H1 (cell line): Measurements from ENCODE around the gene ADAMTS16. TPM values are rescaled to one million over a fixed set of nuclear protein-coding genes. Genes with fewer than 3 reads are reported as not detected.

Source experiments
- CTCF ChIA-PET: fragments of 300-600 bp; sonication (Branson Sonifier 250); formaldehyde crosslinking; loops from one replicate; lab custom pipeline; 2021; ENCODE audit not compliant: partially characterized antibody; lab: Charles Lee
- POLR2A ChIA-PET: fragments of 300-600 bp; sonication (Branson Sonifier 250); formaldehyde crosslinking; loops from one replicate; lab custom pipeline; 2021; ENCODE audit warnings: inconsistent platforms; ENCODE audit not compliant: partially characterized antibody; lab: Charles Lee
- DNase-seq, 2 experiments: peaks; one replicate each; pipeline versions ENCODE4 v3.0.0 to v3.0.0-alpha.2; 2010 to 2022; ENCODE audit warnings: low spot score in 2 of 2, low read depth in 1 of 2, mixed read lengths in 1 of 2
- FAIRE-seq: peaks from 2 replicates; lab custom pipeline; 2011; peaks lifted over from hg19 to GRCh38; lab: Jason Lieb, UNC
- H2AFZ ChIP-seq: 2 replicates; pipeline ENCODE4 v1.8.1; 2012; ENCODE audit warnings: low read length, inconsistent platforms
- H2AK5ac ChIP-seq: 2 replicates; pipeline ENCODE4 v1.6.1; 2013; ENCODE audit warnings: low read depth, low read length
- H2BK120ac ChIP-seq: replicated peaks from 2 replicates; pipeline ENCODE3; 2013; ENCODE audit warnings: low read depth, low read length, inconsistent platforms
- H2BK12ac ChIP-seq: 2 replicates; pipeline ENCODE4 v1.6.1; 2013; ENCODE audit warnings: low read depth, low read length
- H2BK15ac ChIP-seq: 2 replicates; pipeline ENCODE4 v1.6.1; 2013; ENCODE audit warnings: low read length
- H2BK20ac ChIP-seq: 2 replicates; pipeline ENCODE4 v1.6.1; 2013; ENCODE audit warnings: low read length
- H2BK5ac ChIP-seq: 2 replicates; pipeline ENCODE4 v1.6.1; 2013; ENCODE audit warnings: low read depth, low read length
- H3K14ac ChIP-seq: 2 replicates; pipeline ENCODE4 v1.6.1; 2013; ENCODE audit warnings: inconsistent platforms; ENCODE audit not compliant: insufficient read length
- H3K18ac ChIP-seq: 2 replicates; pipeline ENCODE4 v1.6.1; 2013; ENCODE audit warnings: low read length; ENCODE audit errors: extremely low read depth
- H3K23ac ChIP-seq: 2 replicates; pipeline ENCODE4 v1.6.1; 2013; ENCODE audit warnings: inconsistent platforms; ENCODE audit not compliant: insufficient read length
- H3K23me2 ChIP-seq: 2 replicates; pipeline ENCODE4 v1.6.1; 2013; ENCODE audit warnings: low read depth, low read length
- H3K27ac ChIP-seq: 2 replicates; pipeline ENCODE4 v1.6.1; 2011; ENCODE audit warnings: low read depth, low read length, inconsistent platforms
- H3K27me3 ChIP-seq, 4 experiments: replicated peaks in 1 of 4; 1 replicate in 1 of 4; 2 replicates in 3 of 4; pipeline versions ENCODE4 v1.6.1 to v1.8.1; 2011 to 2013; ENCODE audit warnings: low read length in 3 of 4, mild to moderate bottlenecking in 3 of 4, inconsistent platforms in 2 of 4, mixed read lengths in 2 of 4, moderate library complexity in 1 of 4; ENCODE audit not compliant: control insufficient read depth in 3 of 4, insufficient read depth in 3 of 4; ENCODE audit errors: extremely low read depth in 1 of 4
- H3K36me3 ChIP-seq, 4 experiments: 2 replicates each; pipeline versions ENCODE4 v1.6.1 to v1.8.1; 2011 to 2013; ENCODE audit warnings: mild to moderate bottlenecking in 4 of 4, low read length in 3 of 4, moderate library complexity in 2 of 4, control low read depth in 1 of 4, inconsistent platforms in 1 of 4; ENCODE audit not compliant: insufficient read depth in 4 of 4, control insufficient read depth in 2 of 4
- H3K4ac ChIP-seq: replicated peaks from 2 replicates; pipeline ENCODE3; 2013; ENCODE audit warnings: low read length, low read depth, mixed read lengths, inconsistent platforms; ENCODE audit not compliant: insufficient read length
- H3K4me1 ChIP-seq, 4 experiments: replicated peaks in 1 of 4; 1 replicate in 1 of 4; 2 replicates in 3 of 4; pipeline versions ENCODE4 v1.6.1 to v1.8.1; 2011 to 2013; ENCODE audit warnings: low read length in 3 of 4, inconsistent platforms in 2 of 4, mixed read lengths in 1 of 4; ENCODE audit not compliant: insufficient read depth in 4 of 4, control insufficient read depth in 3 of 4
- H3K4me2 ChIP-seq, 2 experiments: 2 replicates each; pipeline versions ENCODE4 v1.6.1 to v1.8.1; 2011 to 2013; ENCODE audit warnings: low read depth in 2 of 2, low read length in 2 of 2, control low read depth in 1 of 2, inconsistent platforms in 1 of 2, mild to moderate bottlenecking in 1 of 2; ENCODE audit not compliant: insufficient read depth in 1 of 2
- H3K4me3 ChIP-seq, 4 experiments: fragments of 200-600, 300-600 bp in 1 of 4; sonication (generic), shearing (Covaris generic), sonication (Bioruptor Twin) in 1 of 4; 2 replicates each; pipeline versions ENCODE4 v1.5.1 to v1.8.1; 2011 to 2016; ENCODE audit warnings: low read length in 4 of 4, low read depth in 3 of 4, control low read depth in 2 of 4, inconsistent platforms in 2 of 4, mild to moderate bottlenecking in 2 of 4, mixed read lengths in 1 of 4, moderate library complexity in 1 of 4; ENCODE audit not compliant: insufficient read depth in 2 of 4; ENCODE audit errors: extremely low read depth in 1 of 4
- H3K56ac ChIP-seq: replicated peaks from 2 replicates; pipeline ENCODE3; 2013; ENCODE audit warnings: low read depth, mild to moderate bottlenecking, mixed read lengths, low read length, inconsistent platforms; ENCODE audit not compliant: insufficient read length
- H3K79me1 ChIP-seq: 2 replicates; pipeline ENCODE4 v1.6.1; 2013; ENCODE audit warnings: low read depth, low read length, control low read depth
- H3K79me2 ChIP-seq, 2 experiments: 2 replicates each; pipeline versions ENCODE4 v1.6.1 to v1.8.1; 2012 to 2013; ENCODE audit warnings: low read length in 2 of 2, mild to moderate bottlenecking in 2 of 2, inconsistent platforms in 1 of 2; ENCODE audit not compliant: insufficient read depth in 2 of 2, control insufficient read depth in 1 of 2
- H3K9ac ChIP-seq, 4 experiments: replicated peaks in 1 of 4; 1 replicate in 1 of 4; 2 replicates in 3 of 4; pipeline versions ENCODE4 v1.6.1 to v1.8.1; 2011 to 2013; ENCODE audit warnings: low read depth in 3 of 4, low read length in 3 of 4, control low read depth in 2 of 4, mild to moderate bottlenecking in 2 of 4, moderate library complexity in 2 of 4, inconsistent platforms in 1 of 4; ENCODE audit errors: extremely low read depth in 1 of 4
- H3K9me3 ChIP-seq, 2 experiments: 2 replicates each; pipeline versions ENCODE4 v1.6.1 to v1.8.1; 2012 to 2013; ENCODE audit warnings: mild to moderate bottlenecking in 2 of 2, moderate library complexity in 2 of 2, control low read depth in 1 of 2, inconsistent platforms in 1 of 2, low read depth in 1 of 2, low read length in 1 of 2, mixed read lengths in 1 of 2; ENCODE audit not compliant: insufficient read depth in 2 of 2
- H4K20me1 ChIP-seq, 2 experiments: replicated peaks in 1 of 2; 2 replicates each; pipeline versions ENCODE3 to v1.8.1; 2011 to 2013; ENCODE audit warnings: inconsistent platforms in 2 of 2, low read length in 2 of 2, mild to moderate bottlenecking in 1 of 2; ENCODE audit not compliant: insufficient read depth in 2 of 2, control insufficient read depth in 1 of 2
- H4K5ac ChIP-seq: 2 replicates; pipeline ENCODE4 v1.6.1; 2013; ENCODE audit warnings: low read length, low read depth, mixed read lengths, inconsistent platforms; ENCODE audit not compliant: insufficient read length
- H4K8ac ChIP-seq: 2 replicates; pipeline ENCODE4 v1.8.0; 2013; ENCODE audit warnings: mild to moderate bottlenecking, moderate library complexity, low read length, inconsistent platforms; ENCODE audit not compliant: insufficient read depth; ENCODE audit errors: extremely low read depth
- H4K91ac ChIP-seq: replicated peaks from 2 replicates; pipeline ENCODE3; 2013; ENCODE audit warnings: low read length, mixed read lengths, inconsistent platforms; ENCODE audit not compliant: insufficient read length
- CHD2 ChIP-seq: IDR thresholded peaks from 2 replicates; pipeline ENCODE4 v1.6.1; 2012; ENCODE audit warnings: low read length, improper control_type of control experiment
- CREB1 ChIP-seq: IDR thresholded peaks from 2 replicates; pipeline ENCODE4 v1.6.1; 2012; ENCODE audit warnings: inconsistent platforms
- EGR1 ChIP-seq: IDR thresholded peaks from 2 replicates; pipeline ENCODE4 v1.6.1; 2011; ENCODE audit warnings: low read depth, low read length, borderline replicate concordance
- GTF2F1 ChIP-seq: IDR thresholded peaks from 2 replicates; pipeline ENCODE4 v1.6.1; 2012; ENCODE audit warnings: low read depth, low read length, improper control_type of control experiment, borderline replicate concordance
- HDAC2 ChIP-seq, 2 experiments: fragments of 300-600 bp in 1 of 2; sonication (generic) in 1 of 2; IDR thresholded peaks; 2 replicates each; pipeline ENCODE4 v1.6.1; 2011 to 2012; ENCODE audit warnings: low read depth in 2 of 2, low read length in 2 of 2, mild to moderate bottlenecking in 2 of 2, moderate library complexity in 2 of 2, borderline replicate concordance in 1 of 2, inconsistent platforms in 1 of 2
- JUN ChIP-seq: IDR thresholded peaks from 2 replicates; pipeline ENCODE4 v1.6.1; 2011; ENCODE audit warnings: low read depth, mild to moderate bottlenecking, improper control_type of control experiment, low read length
- JUND ChIP-seq: IDR thresholded peaks from 2 replicates; pipeline ENCODE4 v1.6.1; 2011; ENCODE audit warnings: mild to moderate bottlenecking, improper control_type of control experiment, low read length
- KDM1A ChIP-seq: fragments of 200-600, 300-600 bp; sonication (generic); IDR thresholded peaks from 2 replicates; pipeline ENCODE4 v1.7.1; 2016; ENCODE audit warnings: mild to moderate bottlenecking, low read length, borderline replicate concordance
- MAFK ChIP-seq: IDR thresholded peaks from 2 replicates; pipeline ENCODE4 v1.6.1; 2012; ENCODE audit warnings: low read depth, mild to moderate bottlenecking, improper control_type of control experiment, low read length
- MAX ChIP-seq: IDR thresholded peaks from 2 replicates; pipeline ENCODE4 v1.6.1; 2012; ENCODE audit warnings: inconsistent platforms
- NANOG ChIP-seq: IDR thresholded peaks from 2 replicates; pipeline ENCODE4 v1.6.1; 2011; ENCODE audit warnings: low read length, low read depth, mild to moderate bottlenecking, inconsistent platforms; ENCODE audit not compliant: insufficient read depth, poor library complexity, severe bottlenecking
- NRF1 ChIP-seq: IDR thresholded peaks from 2 replicates; pipeline ENCODE4 v1.6.1; 2011; ENCODE audit warnings: mild to moderate bottlenecking, low read depth, low read length, improper control_type of control experiment
- POLR2A ChIP-seq, 2 experiments: IDR thresholded peaks; 1 replicate in 1 of 2; 2 replicates in 1 of 2; pipeline ENCODE4 v1.6.1; 2011; ENCODE audit warnings: low read depth in 2 of 2, low read length in 2 of 2, mild to moderate bottlenecking in 2 of 2; ENCODE audit errors: control extremely low read depth in 1 of 2
- SIX5 ChIP-seq: IDR thresholded peaks from 2 replicates; pipeline ENCODE4 v1.6.1; 2011; ENCODE audit warnings: mild to moderate bottlenecking, low read depth, low read length
- SP2 ChIP-seq: IDR thresholded peaks from 2 replicates; pipeline ENCODE4 v1.6.1; 2012; ENCODE audit warnings: mild to moderate bottlenecking, low read length, inconsistent platforms
- TAF7 ChIP-seq: optimal IDR thresholded peaks from 2 replicates; pipeline ENCODE3; 2011; ENCODE audit warnings: low read depth, mild to moderate bottlenecking, inconsistent platforms, low read length, moderate library complexity, borderline replicate concordance
- WGBS, 2 experiments: shearing (Covaris generic) in 1 of 2; methylation state at CpG; one replicate each; pipeline versions ENCODE4 v1.1.6 to v1.1.7; 2013 to 2015; ENCODE audit warnings: low lambda C conversion rate in 2 of 2, mixed read lengths in 2 of 2, inconsistent platforms in 1 of 2, low coverage in 1 of 2, missing lambda C conversion rate in 1 of 2; ENCODE audit not compliant: insufficient replicate concordance in 2 of 2, insufficient coverage in 1 of 2, insufficient read length in 1 of 2; ENCODE audit errors: extremely low coverage in 1 of 2, missing lambda C conversion rate in 1 of 2; 5-methylcytosine and 5-hydroxymethylcytosine counted together
- polyA plus RNA-seq, 7 experiments: library from polyadenylated mRNA; depleted of rRNA in 3 of 7; stranded (reverse) in 5 of 7; unstranded in 2 of 7; fragments of >200 nt in 5 of 7; fragments of 200-250 nt in 2 of 7; gene quantifications; 1 replicate in 5 of 7; 2 replicates in 1 of 7; 4 replicates in 1 of 7; pipeline versions ENCODE4 v1.2.1 to v1.2.3, GENCODE V29; 2011 to 2013; ENCODE audit warnings: missing spikeins in 2 of 7, mixed read lengths in 2 of 7
- total RNA-seq: library from RNA; stranded (reverse); fragmentation: NEBNext Ultra II Directional; extraction: Animal tissue kit (Norgen Biotek cat#: 25700); gene quantifications from 2 replicates; pipeline ENCODE4 v1.2.1, GENCODE V29; 2021

The ADAMTS16 gene
- total and polyA plus RNA-seq, 2 of the 8 experiments (the other 6 are each of a cell fraction or from before 2014, with no cell fraction given) = 3.7 to 16.0 TPM

- 86% methylated on average over 1 of the region's 1 CpG; no CpG with 5 or more reads in 1 of the 2 experiments for WGBS, 2 experiments
- Histone ChIP-seq H3K4ac (no peak overlapping the region), H4K20me1 (no peaks in the 10 kb centered on the region), H3K23ac (no peak overlapping the region), H2BK15ac (no peak overlapping the region), H3K56ac (no peak overlapping the region), H4K5ac (no peak overlapping the region), H3K4me2 (no peak overlapping the region), H3K79me1 (no peaks in the 10 kb centered on the region), H3K4me1 (peaks cover 0 to 14% (median 5%) of the 10 kb centered on the region in 4 experiments; a peak in 5 of 7 replicates), H4K8ac (no peak overlapping the region), H3K27ac (no peak overlapping the region), H3K36me3 (no peaks in the 10 kb centered on the region), H3K18ac (no peak overlapping the region), H2AFZ (no peak overlapping the region), H2BK12ac (no peak overlapping the region), H3K4me3 (no peak overlapping the region), H3K23me2 (no peaks in the 10 kb centered on the region), H2BK120ac (no peak overlapping the region), H2BK5ac (no peak overlapping the region), H2AK5ac (no peak overlapping the region), H3K27me3 (no peaks in the 10 kb centered on the region), H4K91ac (no peak overlapping the region), H3K9me3 (no peaks in the 10 kb centered on the region), H2BK20ac (no peak overlapping the region), H3K9ac (no peak overlapping the region), H3K14ac (no peak overlapping the region), H3K79me2 (no peaks in the 10 kb centered on the region)
- ChIA-PET POLR2A (no interaction called here), CTCF (no interaction called here)
- DNase-seq = no peak
- no peak for FAIRE-seq
- TF ChIP-seq KDM1A = no peak
- TF ChIP-seq JUN = no peak
- TF ChIP-seq NRF1 = no peak
- TF ChIP-seq TAF7 = no peak
- TF ChIP-seq POLR2A (IDR thresholded peaks at IDR 0.05; ENCODE audit: control extremely low read depth in 1 of 2, low read depth in 2 of 2, low read length in 2 of 2) = no peak
- no peak for TF ChIP-seq SIX5
- TF ChIP-seq EGR1 = no peak
- TF ChIP-seq HDAC2 (IDR thresholded peaks at IDR 0.05; ENCODE audit: borderline replicate concordance in 1 of 2, low read depth in 2 of 2, low read length in 2 of 2) = no peak
- TF ChIP-seq CREB1 = no peak
- no peak for TF ChIP-seq MAX
- no peak for TF ChIP-seq MAFK
- no peak for TF ChIP-seq JUND
- no peak for TF ChIP-seq SP2
- TF ChIP-seq GTF2F1 = no peak
- TF ChIP-seq CHD2 = no peak
- no peak for TF ChIP-seq NANOG
Measured at GRCh38 chr5:5316334-5316733, 176.2 kb downstream of the ADAMTS16 start.
